Muscle of leg (tissue), 11 donors: ENCODE data around the gene PURB. TPM values are rescaled to one million over a fixed set of nuclear protein-coding genes. Genes with fewer than 3 reads are reported as not detected.

Experiments used
- DNase-seq: peaks from one replicate; pipeline ENCODE4 v3.0.0; 2013
- H3K27ac ChIP-seq: one replicate; pipeline ENCODE4 v1.5.1; 2013; ENCODE audit warnings: mild to moderate bottlenecking, low read length, control low read depth
- H3K27me3 ChIP-seq: one replicate; pipeline ENCODE4 v1.6.1; 2013; ENCODE audit warnings: low read length; ENCODE audit not compliant: control insufficient read depth, insufficient read depth
- H3K36me3 ChIP-seq: one replicate; pipeline ENCODE4 v1.6.1; 2013; ENCODE audit warnings: low read length; ENCODE audit not compliant: control insufficient read depth, insufficient read depth
- H3K4me1 ChIP-seq: one replicate; pipeline ENCODE4 v1.6.1; 2013; ENCODE audit warnings: low read length; ENCODE audit not compliant: control insufficient read depth, insufficient read depth
- H3K4me3 ChIP-seq: one replicate; pipeline ENCODE4 v1.5.1; 2013; ENCODE audit warnings: low read length, control low read depth
- H3K9me3 ChIP-seq: replicated peaks from 2 replicates; pipeline ENCODE4 v1.6.1; 2013; ENCODE audit warnings: low read depth, low read length; ENCODE audit not compliant: control insufficient read depth
- WGBS: methylation state at CpG from one replicate; pipeline ENCODE4 v1.1.5; 2013; ENCODE audit warnings: missing lambda C conversion rate; ENCODE audit not compliant: insufficient coverage; 5-methylcytosine and 5-hydroxymethylcytosine counted together
- polyA plus RNA-seq, 8 donors: library from polyadenylated mRNA; unstranded; fragments of 120-200 nt; gene quantifications; one replicate each; pipeline versions ENCODE4 v1.2.1 to v1.2.3, GENCODE V29; 2013; ENCODE audit warnings: inconsistent platforms in 1 of 8, low replicate concordance in 1 of 8; ENCODE audit not compliant: insufficient read length in 8 of 8, insufficient read depth in 1 of 8
- total RNA-seq: library from RNA; stranded (reverse); fragments of 120-200 nt; gene quantifications from one replicate; pipeline ENCODE4 v1.2.4, GENCODE V29; 2013

Gene PURB
- total and polyA plus RNA-seq, 9 donors, result 18.6 to 41.2 (median 30.3) TPM

DNA sequence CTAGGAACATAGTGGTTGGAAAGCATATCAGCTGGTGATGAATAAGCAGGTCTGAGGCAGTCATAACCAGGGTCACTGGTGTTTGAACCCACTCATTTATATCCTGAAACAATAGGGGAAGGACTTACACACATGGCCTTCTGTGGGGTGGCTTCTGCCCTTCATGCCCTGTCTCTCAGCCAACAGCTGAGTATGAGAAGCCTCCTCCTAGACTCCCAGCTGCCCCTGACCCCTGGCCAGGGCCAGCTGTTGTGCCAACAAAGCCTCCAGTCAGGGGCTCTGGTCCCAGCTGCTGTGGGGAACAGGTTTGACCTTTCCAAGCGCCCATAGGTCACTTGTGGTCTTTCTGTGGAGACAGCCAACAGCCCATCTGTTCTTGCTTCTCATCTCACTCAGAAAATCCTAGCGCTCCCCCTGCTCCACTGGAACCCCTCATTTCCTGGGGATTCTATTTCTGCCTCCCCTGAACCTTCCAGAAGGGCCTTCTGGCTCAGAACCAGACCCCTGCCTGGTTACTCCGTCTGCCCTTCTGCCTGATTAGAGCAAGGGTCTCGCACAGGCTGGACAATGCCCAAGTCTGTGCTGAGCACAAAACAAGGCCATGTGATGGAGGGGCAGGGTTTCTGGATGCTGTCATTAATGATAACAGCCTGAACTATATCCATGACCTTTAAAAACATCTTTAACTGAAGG, 9.7 kb upstream of the PURB start:
- Histone ChIP-seq H3K36me3 (no peaks in the 10 kb centered on the region), H3K4me3 (no peak overlapping the region), H3K9me3 (no peaks in the 10 kb centered on the region), H3K27me3 (no peaks in the 10 kb centered on the region), H3K27ac (peak overlapping the region; percentile 87), H3K4me1 (peaks cover 53% of the 10 kb centered on the region)
- WGBS, result 36% methylated on average over 2 of the region's 4 CpGs
- peak; percentile 92 for DNase-seq

DNA sequence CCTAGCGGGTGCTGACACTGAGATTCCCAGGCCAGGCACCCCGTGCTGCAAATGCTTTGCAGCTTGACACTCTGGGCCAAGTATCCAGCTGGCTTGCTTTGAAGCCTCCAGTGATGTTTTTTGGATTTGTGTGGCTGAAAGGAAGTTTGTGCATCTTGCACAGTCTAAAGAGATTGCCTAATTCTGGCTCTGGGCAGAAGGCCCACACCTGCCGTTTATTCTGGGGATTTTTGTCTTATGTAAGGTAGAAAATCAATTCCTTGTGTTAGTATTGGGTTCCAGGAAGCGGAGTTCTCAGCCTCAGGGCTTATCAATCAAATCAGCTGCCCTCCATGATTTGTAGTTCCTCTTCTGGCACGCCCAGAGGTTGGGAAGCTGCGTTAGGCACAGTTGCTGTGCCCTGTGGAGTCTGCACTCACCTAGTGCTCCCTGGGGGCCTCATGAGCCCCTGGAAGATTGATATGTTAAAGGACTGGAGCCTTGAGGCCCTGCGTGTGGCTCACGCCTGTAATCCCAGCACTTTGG, 8.4 kb upstream of the PURB start:
- Histone ChIP-seq H3K4me3 (no peak overlapping the region), H3K27ac (peak overlapping the region; percentile 87), H3K36me3 (no peaks in the 10 kb centered on the region), H3K9me3 (no peaks in the 10 kb centered on the region), H3K4me1 (peaks cover 64% of the 10 kb centered on the region), H3K27me3 (no peaks in the 10 kb centered on the region)
- DNase-seq, result peak; percentile 60
- WGBS, result 25% methylated on average over 6 of the region's 8 CpGs

DNA sequence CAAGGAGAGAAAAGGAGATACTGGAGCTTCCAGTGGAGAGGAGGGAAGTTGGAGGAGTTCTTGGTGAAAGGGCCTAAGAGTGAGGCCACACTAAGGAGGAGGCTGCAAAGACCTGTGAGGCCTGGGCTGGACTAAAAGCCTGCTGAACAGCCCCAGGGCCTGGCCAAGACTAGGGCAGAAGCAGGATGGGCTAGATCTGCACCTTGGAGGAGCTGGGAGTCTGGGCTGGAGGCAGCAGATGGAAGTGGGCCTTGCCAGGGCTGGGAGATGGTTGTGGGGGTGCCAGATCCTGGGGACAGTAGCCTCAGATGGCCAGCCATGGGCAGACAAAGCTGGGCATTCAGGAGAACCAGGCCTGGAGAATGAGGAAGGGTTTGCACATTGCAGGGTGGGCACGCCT, 6.5 kb upstream of the PURB start:
- peaks cover 64% of the 10 kb centered on the region for H3K4me1 ChIP-seq
- no peaks in the 10 kb centered on the region for H3K36me3 ChIP-seq
- no peaks in the 10 kb centered on the region for H3K27me3 ChIP-seq
- no peak overlapping the region for H3K4me3 ChIP-seq
- H3K9me3 ChIP-seq, result no peaks in the 10 kb centered on the region
- no peak for DNase-seq
- H3K27ac ChIP-seq, result no peak overlapping the region
- WGBS, result no CpG with 5 or more reads among the region's 1 CpG

DNA sequence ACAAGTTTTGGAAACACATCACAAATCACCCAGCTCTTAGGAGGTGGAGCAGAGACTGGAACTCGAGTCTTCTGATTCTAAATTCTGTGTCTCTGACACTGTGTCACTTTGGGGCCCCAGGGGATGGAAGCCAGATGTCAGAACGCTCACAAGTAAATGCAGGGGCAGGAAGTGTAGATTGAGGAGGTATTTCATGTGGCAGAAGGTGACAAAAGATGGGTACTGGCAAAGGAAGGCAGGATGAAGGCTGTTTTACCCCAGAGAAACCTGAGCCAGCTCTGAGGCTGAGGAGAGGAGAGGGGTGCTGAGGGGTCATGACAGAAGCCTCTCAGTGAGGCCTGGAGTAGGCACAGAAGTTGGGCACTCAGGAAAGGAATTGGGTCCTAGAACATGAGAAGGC, 6.0 kb upstream of the PURB start:
- Histone ChIP-seq H3K27ac (no peak overlapping the region), H3K27me3 (no peaks in the 10 kb centered on the region), H3K4me1 (peaks cover 67% of the 10 kb centered on the region), H3K9me3 (no peaks in the 10 kb centered on the region), H3K4me3 (no peak overlapping the region), H3K36me3 (no peaks in the 10 kb centered on the region)
- WGBS, result 0% methylated on average over 1 of the region's 2 CpGs
- no peak for DNase-seq

DNA sequence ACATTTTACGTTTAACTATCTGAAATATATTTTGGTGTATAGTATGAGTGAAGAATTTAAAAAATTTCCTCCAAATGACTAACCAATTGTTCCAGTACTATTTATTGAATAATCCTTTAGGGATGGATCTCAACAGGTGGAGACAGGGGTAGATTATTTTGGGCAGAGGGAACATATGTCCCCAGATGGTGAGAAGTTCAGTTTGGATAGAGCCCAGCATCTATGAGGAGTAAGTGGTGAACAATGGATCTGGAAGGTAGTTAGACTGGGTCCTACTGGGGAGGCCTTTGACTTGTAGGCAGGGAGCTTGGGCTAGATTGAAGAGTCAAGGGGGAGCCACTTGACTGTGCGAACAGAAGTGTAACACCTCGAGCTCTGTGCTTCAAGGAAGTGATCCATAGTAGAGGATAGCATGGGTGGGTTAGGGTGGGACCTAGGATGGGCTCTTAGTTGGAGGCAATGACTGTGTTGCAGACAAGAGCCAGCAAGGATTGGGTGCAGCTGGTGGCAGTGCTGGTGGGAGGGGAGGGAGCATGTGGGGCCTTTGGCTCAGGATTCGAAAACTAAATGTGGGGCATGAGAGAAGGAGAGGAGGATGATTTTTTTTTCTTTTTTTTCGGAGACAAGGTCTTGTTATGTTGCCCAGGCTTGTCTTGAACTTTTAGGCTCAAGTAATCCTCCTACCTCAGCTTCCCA, 3.9 kb upstream of the PURB start:
- Histone ChIP-seq H3K4me1 (peaks cover 58% of the 10 kb centered on the region), H3K4me3 (no peak overlapping the region), H3K27ac (peak overlapping the region; percentile 79), H3K27me3 (no peaks in the 10 kb centered on the region), H3K36me3 (peaks cover under 1% of the 10 kb centered on the region), H3K9me3 (no peaks in the 10 kb centered on the region)
- peak; percentile 57 for DNase-seq
- WGBS, result 81% methylated on average over 2 of the region's 5 CpGs

DNA sequence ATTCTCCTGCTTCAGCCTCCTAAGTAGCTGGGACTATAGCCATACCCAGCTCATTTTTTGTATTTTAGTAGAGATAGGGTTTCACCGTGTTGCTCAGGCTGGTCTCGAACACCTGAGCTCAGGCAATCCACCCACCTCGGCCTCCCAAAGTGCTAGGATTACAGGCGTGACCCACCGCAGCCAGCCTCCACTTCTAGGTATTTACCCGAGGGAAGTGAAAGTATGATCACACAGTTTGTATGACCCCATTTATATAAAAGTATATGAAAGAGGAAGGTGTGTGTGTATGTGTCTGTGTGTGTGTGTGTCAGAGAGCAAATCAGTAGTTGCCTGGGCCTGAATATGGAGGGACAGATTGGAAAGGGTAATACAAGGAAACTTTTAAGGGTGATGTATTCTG, 2.0 kb upstream of the PURB start:
- peaks cover 53% of the 10 kb centered on the region for H3K4me1 ChIP-seq
- H3K27ac ChIP-seq, result no peak overlapping the region
- H3K4me3 ChIP-seq, result no peak overlapping the region
- H3K27me3 ChIP-seq, result no peaks in the 10 kb centered on the region
- no peak for DNase-seq
- no peaks in the 10 kb centered on the region for H3K9me3 ChIP-seq
- WGBS, result no CpG with 5 or more reads among the region's 6 CpGs
- H3K36me3 ChIP-seq, result peaks cover 13% of the 10 kb centered on the region

DNA sequence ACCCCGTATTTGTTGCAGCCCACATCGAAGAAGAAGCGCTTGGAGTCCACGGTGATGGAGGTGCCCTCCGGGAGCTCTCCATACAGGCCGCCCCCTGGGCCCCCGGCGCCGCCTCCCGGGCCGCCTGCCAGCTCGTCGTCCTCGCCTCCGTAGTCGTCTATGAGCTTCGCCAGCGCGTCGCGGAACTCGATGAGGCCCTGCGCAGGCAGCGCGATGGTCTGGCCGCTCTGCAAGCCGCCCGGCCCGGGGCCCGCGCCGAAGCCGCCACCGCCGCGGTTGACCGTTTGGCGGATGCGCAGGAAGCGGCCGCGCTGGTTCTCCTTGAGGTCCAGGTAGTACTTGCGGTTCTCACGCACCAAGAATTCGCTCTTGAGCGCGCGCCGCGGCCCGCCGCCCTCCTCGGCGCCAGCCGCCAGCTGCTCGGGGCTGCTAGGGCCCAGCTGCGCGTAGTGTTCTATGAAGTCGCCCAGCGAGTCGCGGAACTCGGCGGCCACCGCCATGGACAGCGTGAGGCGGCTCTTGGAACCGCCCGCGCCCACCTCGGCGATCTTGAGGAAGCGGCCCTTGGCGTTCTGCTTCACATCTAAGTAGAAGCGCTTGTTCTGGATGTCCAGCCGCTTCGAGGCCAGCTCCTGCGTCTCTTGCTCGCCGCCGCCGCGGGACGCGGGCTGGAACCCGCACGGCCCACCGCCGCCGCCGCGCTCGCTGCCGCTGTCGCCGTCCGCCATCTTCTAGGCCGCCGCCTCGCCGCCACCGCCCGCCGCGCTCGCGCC, 523 bp downstream of the PURB start:
- no peaks in the 10 kb centered on the region for H3K9me3 ChIP-seq
- DNase-seq, result peak; percentile 81
- WGBS, result under 1% methylated on average over 107 of the region's 107 CpGs
- peak overlapping the region; percentile 63 for H3K4me3 ChIP-seq
- peaks cover 19% of the 10 kb centered on the region for H3K36me3 ChIP-seq
- no peaks in the 10 kb centered on the region for H3K27me3 ChIP-seq
- peak overlapping the region; percentile 93 for H3K27ac ChIP-seq
- peaks cover 39% of the 10 kb centered on the region for H3K4me1 ChIP-seq

DNA sequence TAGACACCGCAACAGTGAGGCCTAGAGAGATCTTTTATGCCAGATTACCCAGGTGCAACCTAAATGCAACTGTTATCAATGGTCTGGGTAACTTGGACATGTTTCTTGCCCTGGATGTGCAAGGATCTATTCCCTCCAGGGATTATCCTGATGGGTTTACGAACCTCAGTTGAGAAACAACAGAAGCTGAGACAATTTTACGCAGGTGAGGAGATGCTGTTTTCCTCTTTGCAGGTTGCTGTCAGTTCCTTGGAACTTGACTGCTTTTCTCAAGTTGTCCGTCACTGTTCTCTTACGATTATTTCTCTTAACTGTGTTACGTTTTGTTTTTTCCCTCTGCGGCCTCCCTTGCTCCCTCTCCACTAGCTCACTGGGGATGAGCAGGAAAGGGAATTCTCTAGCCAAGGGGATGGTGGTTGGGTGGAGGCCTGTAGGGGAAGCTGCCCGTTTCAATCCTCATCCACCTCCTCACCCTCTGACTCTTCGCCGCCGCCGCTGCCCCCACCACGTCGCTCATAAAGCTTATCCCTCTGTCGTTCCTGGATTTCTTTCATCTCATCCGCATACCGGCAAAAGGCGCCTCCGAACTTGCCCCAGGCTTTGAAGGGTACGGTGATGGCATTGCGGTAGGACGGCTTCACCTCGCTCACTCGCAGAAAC, 1.2 kb downstream of the PURB start:
- H3K4me3 ChIP-seq, result peak overlapping the region; percentile 63
- no peaks in the 10 kb centered on the region for H3K9me3 ChIP-seq
- peaks cover 19% of the 10 kb centered on the region for H3K36me3 ChIP-seq
- peak overlapping the region; percentile 93 for H3K27ac ChIP-seq
- no peak for DNase-seq
- H3K27me3 ChIP-seq, result no peaks in the 10 kb centered on the region
- WGBS, result 45% methylated on average over 5 of the region's 24 CpGs
- H3K4me1 ChIP-seq, result peaks cover 32% of the 10 kb centered on the region

DNA sequence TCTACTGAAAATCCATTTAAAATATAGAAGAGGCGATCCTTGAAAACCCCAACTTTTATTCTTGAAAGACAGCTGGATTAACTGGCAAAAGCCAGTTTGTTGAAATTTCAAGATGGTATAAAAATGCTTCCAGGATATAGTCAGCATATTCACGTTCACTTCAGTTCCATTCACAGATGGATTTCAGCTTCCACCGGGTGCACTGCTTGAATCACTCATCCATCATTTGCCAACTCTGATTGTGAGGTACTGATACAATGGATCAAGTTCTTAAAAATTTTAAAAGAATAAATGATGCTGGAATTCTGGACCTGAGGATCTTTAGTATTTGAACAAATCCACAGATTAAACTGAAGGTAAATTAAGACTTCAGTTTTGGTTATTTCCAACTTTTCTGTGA, 2.4 kb downstream of the PURB start:
- H3K9me3 ChIP-seq, result no peaks in the 10 kb centered on the region
- no peak overlapping the region for H3K27ac ChIP-seq
- no peak for DNase-seq
- H3K4me3 ChIP-seq, result peak overlapping the region; percentile 63
- H3K36me3 ChIP-seq, result peaks cover 19% of the 10 kb centered on the region
- H3K4me1 ChIP-seq, result peaks cover 31% of the 10 kb centered on the region
- no peaks in the 10 kb centered on the region for H3K27me3 ChIP-seq
- no CpG with 5 or more reads among the region's 3 CpGs for WGBS

DNA sequence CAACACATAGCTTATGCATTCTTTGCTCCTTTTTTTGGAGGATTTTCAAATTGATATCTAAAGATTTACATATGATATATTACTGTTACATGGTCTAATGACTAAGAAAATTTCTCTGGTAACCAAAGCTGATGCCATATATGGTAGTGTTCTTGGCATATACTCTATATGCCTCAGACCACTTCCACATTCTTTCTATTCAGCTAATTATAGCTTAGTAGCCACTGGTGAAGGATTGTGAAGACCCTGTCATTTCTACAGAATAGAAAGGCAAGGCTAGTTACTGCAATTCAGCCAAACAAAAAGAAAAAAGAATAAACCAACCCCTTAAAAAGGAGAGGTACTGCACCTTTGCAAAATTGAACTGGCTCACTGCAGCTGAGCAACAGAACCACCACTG, 3.7 kb downstream of the PURB start:
- Histone ChIP-seq H3K27ac (peak overlapping the region; percentile 22), H3K36me3 (peaks cover 19% of the 10 kb centered on the region), H3K9me3 (no peaks in the 10 kb centered on the region), H3K4me3 (peak overlapping the region; percentile 27), H3K27me3 (no peaks in the 10 kb centered on the region), H3K4me1 (peaks cover 30% of the 10 kb centered on the region)
- DNase-seq, result no peak
